ENCODE data around the gene CCDC116.
"Not testable (repeated sequence)": the region's sequence is repeated elsewhere in the genome, so short reads cannot be mapped to it uniquely, and the experiment has no call there.

The CCDC116 gene

DNA sequence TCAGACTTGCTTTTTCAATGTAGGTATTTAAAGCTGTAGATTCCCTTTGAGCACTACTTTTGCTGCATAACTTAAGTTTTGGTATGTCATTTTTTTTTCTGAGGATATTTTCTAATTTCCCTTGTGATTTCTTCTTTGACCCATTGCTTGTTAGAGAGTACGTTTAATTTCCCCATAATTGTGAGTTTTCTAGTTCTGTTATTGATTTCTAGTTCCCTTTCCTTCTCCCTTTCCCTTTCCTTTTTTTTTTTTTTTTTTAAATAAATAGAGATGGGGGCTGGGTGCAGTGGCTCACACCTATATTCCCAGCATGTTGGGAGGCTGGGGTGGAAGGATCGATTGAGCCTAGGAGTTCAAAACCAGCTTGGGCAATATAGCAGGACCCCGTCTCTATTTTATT is 34.3 kb upstream of the CCDC116 start:
- no peak overlapping the region for H3K4me3 ChIP-seq (ENCODE audit: low read depth, low read length)
- TF ChIP-seq POLR2A (IDR thresholded peaks at IDR 0.05; ENCODE audit: extremely low read depth, insufficient read length) (no peak), MYC (IDR thresholded peaks at IDR 0.05; ENCODE audit: low read depth, low read length) (no peak), CTCF (IDR thresholded peaks at IDR 0.05; ENCODE audit: low read depth, low read length) (no peak)
- TF ChIP-seq, protein P1, sequence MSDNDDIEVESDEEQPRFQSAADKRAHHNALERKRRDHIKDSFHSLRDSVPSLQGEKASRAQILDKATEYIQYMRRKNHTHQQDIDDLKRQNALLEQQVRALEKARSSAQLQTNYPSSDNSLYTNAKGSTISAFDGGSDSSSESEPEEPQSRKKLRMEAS (IDR thresholded peaks at IDR 0.05; ENCODE audit: low read depth, low read length), result no peak
- no peak for DNase-seq (ENCODE audit: low read depth)

DNA sequence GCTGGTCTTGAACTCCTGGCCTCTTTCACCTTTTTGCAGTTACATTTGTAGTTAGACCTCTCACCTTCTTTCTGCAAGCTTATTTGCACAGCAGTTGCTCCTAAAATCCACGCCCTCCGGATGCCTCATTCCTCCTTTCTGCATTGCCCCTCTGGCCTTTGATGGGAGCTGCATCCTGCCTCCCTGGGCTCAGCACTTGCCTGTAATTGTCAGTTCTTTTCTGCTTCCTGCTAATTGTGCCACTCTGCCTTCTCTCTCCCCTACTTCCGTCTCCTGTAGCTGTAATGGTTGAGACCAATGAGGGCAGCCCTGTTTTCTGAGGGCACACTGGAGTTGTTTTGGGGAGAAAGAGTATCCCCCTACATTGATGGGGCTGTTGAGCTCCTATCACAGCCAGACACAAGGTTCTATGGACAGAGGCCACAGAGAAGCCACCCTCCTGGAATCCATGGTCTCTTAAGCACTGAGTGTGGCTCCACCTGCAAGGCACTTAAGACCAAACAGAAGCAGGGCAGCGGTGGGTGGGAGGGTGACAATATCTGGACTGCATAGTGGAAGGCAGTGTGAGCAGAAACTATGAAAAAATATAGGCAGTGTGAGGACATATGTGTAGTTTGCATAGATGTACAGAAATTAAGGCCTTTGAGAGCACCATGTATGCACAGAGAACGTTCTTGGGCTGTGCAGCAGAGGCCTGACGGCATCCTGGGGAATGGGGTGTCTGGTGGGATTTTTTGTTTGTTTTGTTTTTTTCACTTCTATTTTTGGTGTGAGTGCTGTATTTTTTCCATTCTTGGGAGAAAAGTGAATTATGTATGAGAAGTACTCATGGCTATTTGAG is 33.3 kb upstream of the CCDC116 start:
- TF ChIP-seq MYC (IDR thresholded peaks at IDR 0.05; ENCODE audit: low read depth, low read length), result no peak
- no peak for DNase-seq (ENCODE audit: low read depth)
- H3K4me3 ChIP-seq (ENCODE audit: low read depth, low read length), result no peak overlapping the region

DNA sequence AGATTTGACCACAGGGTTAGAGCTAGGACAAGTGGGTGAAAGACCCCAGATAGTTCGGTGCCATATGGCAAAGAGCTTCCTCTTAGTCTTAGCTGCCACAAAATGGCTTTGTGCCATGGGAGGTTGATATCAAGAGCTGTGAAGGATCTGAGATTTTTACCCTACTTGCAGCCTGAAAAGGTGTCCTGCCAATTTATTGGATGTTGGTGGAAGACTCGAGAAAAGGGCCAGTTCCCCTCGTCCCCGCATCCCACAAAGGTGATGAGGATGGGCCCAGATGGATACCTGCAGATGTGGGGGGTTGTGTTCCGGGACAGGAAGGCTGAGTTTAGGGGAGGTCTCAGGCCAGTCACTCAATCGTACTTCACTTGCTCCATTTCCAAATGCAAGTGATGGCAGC is 30.0 kb upstream of the CCDC116 start:
- DNase-seq (ENCODE audit: low read depth), result no peak
- TF ChIP-seq POLR2A (IDR thresholded peaks at IDR 0.05; ENCODE audit: extremely low read depth, insufficient read length) (no peak), CTCF (IDR thresholded peaks at IDR 0.05; ENCODE audit: low read depth, low read length) (no peak), MYC (IDR thresholded peaks at IDR 0.05; ENCODE audit: low read depth, low read length) (no peak)
- TF ChIP-seq, protein P1 (IDR thresholded peaks at IDR 0.05; ENCODE audit: low read depth, low read length), result no peak
- H3K4me3 ChIP-seq (ENCODE audit: low read depth, low read length), result no peak overlapping the region

DNA sequence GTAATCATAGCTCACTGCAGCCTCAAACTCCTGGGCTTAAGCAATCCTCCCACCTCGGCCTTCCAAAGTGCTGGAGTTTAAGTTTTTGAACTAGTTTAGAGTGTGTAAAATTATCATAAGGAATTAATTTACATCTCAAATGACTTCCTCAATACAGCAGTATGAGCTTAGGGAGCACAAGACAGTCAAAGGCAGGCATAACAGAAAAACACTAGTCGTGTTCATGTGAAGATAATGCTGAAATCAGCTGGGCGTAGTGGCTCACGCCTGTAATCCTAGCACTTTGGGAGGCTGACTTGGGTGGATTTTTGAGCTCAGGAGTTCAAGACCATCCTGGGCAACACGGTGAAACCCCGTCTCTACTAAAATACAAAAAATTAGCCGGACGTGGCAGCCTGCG is 28.6 kb upstream of the CCDC116 start:
- no peak for DNase-seq (ENCODE audit: low read depth)
- TF ChIP-seq POLR2A (IDR thresholded peaks at IDR 0.05; ENCODE audit: extremely low read depth, insufficient read length) (no peak), CTCF (IDR thresholded peaks at IDR 0.05; ENCODE audit: low read depth, low read length) (no peak), MYC (IDR thresholded peaks at IDR 0.05; ENCODE audit: low read depth, low read length) (no peak)
- TF ChIP-seq, protein P1 (IDR thresholded peaks at IDR 0.05; ENCODE audit: low read depth, low read length), result no peak
- H3K4me3 ChIP-seq (ENCODE audit: low read depth, low read length), result no peak overlapping the region

DNA sequence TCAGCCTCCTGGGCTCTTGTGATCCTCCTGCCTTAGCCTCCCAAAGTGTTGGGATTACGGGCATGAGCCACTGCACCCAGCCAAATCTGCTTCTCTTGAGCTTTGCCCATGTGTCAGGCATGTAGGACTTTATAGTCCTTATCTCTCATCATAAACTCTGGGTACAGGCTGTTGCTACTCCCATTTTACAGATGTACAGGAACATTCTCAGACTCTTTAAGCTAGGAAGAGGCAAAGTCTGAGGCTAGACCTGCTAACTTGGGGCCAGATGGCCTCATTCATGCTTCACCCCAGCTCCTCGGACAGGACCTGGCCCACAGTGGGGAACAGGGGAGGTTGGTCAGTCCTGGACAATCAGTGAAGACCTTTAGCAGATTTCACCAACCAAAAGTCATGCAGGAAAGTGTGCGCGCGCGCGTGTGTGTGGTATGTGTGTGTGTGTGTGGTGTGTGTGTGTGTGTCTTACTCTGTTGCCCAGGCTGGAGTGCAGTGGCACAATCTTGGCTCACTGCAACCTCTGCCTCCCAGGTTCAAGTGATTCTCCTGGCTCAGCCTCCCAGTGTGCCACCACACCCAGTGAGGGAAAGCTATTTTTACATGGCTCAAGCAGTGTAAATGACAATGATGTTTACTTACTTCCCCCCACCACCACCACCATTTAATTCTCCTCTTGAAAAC is 26.5 kb upstream of the CCDC116 start:
- H3K4me3 ChIP-seq (ENCODE audit: low read depth, low read length), result no peak overlapping the region
- TF ChIP-seq, protein P1 (IDR thresholded peaks at IDR 0.05; ENCODE audit: low read depth, low read length), result no peak
- TF ChIP-seq MYC (IDR thresholded peaks at IDR 0.05; ENCODE audit: low read depth, low read length) (no peak), CTCF (IDR thresholded peaks at IDR 0.05; ENCODE audit: low read depth, low read length) (no peak), POLR2A (IDR thresholded peaks at IDR 0.05; ENCODE audit: extremely low read depth, insufficient read length) (no peak)
- DNase-seq (ENCODE audit: low read depth), result no peak

- DNase-seq (ENCODE audit: low read depth), result no peak
- TF ChIP-seq MYC (IDR thresholded peaks at IDR 0.05; ENCODE audit: low read depth, low read length) (no peak), CTCF (IDR thresholded peaks at IDR 0.05; ENCODE audit: low read depth, low read length) (no peak), POLR2A (IDR thresholded peaks at IDR 0.05; ENCODE audit: extremely low read depth, insufficient read length) (no peak)
- TF ChIP-seq, protein P1 (IDR thresholded peaks at IDR 0.05; ENCODE audit: low read depth, low read length), result no peak
- H3K4me3 ChIP-seq (ENCODE audit: low read depth, low read length), result no peak overlapping the region
Measured at GRCh38 chr22:21606775-21607174, 25.8 kb upstream of the CCDC116 start.

DNA sequence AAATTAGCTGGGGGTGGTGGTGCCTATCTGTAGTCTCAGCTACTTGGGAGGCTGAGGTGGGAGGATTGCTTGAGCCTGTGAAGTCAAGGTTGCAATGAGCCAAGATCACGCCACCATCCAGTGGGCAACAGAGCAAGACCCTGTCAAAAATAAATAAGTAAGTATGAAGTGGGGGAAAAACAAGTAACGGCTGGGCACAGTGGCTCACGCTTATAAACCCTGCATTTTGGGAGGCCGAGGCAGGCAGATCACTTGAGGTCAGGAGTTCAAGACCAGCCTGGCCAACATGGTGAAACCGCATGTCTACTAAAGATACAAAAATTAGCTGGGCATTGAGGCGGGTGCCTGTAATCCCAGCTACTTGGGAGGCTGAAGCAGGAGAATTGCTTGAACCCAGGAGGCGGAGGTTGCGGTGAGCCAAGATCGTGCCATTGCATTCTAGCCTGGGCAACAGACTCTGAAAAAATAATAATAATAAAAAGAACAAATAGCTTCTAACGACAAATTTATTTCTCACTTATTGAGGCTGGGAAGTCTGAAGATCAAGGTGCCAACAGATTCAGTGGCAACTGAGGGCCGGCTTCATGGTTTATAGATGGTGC is 22.9 kb upstream of the CCDC116 start:
- H3K4me3 ChIP-seq (ENCODE audit: low read depth, low read length); DNase-seq (ENCODE audit: low read depth): not testable (repeated sequence)

Measured in NB4 (cell line).